ENCODE measurements around the gene APBA2.

- TF ChIP-seq CTCF (IDR thresholded peaks at IDR 0.05): no peak
- no peak for TF ChIP-seq EP300 (IDR thresholded peaks at IDR 0.05)
- TF ChIP-seq POLR2AphosphoS5 (IDR thresholded peaks at IDR 0.05): no peak
- no peak for TF ChIP-seq POLR2A (IDR thresholded peaks at IDR 0.05)
These were observed 16.9 kb upstream of the APBA2 start for GRCh38 chr15:28868744-28869345.

All from upper lobe of left lung (tissue), 4 donors.